GM10847 (cell line): ENCODE data around the gene ARHGEF39.

Source experiments
- POLR2A ChIP-seq: IDR thresholded peaks from 2 replicates; pipeline ENCODE4 v1.6.1; 2011; ENCODE audit not compliant: insufficient read length; ENCODE audit errors: extremely low read depth

The ARHGEF39 gene

GRCh38 chr9:35684921-35685320 lies 19.9 kb upstream of the ARHGEF39 start:
- TF ChIP-seq POLR2A, result no peak

GRCh38 chr9:35683323-35683722 lies 18.3 kb upstream of the ARHGEF39 start:
- no peak for TF ChIP-seq POLR2A

DNA sequence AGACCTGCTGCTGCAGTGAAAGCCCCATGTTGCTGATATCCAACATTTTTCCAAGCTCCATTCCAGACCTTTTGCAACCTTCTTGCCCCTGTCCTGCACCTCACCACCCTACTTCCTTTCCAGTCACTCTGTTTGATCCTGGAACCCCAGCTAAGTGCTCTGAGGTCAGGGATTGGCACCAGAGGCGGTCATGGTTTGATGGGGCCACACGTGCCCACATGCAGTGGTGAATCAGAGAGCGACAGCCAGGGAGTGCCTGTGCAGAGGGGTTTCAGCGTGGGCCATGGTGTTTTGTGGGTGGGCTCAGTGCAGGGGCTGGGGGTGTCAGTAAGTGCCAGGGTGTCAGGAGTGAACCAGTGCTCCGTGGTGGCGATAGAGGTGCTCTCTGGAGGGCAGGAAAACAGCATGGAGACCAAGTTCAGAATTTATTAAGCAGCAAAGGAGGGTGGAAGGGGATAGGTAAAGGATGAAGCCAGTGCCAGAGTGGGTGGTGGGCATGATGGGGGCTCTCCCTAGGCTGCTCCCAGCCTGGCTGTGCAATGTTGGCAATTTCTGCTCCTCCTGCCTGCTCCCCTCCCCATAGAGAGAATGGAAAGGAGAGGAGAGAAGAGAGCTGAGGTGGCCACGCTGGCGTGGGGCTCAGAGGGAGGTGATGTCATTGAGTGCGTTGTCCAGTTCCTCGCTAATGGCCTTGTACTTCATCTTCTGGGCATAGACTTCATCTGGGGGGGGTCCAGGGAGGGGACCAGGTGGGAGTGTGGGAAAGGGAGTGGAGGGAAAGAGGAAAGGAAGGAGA lies 17.7 kb upstream of the ARHGEF39 start:
- no peak for TF ChIP-seq POLR2A

GRCh38 chr9:35682051-35682450 lies 17.1 kb upstream of the ARHGEF39 start:
- no peak for TF ChIP-seq POLR2A

DNA sequence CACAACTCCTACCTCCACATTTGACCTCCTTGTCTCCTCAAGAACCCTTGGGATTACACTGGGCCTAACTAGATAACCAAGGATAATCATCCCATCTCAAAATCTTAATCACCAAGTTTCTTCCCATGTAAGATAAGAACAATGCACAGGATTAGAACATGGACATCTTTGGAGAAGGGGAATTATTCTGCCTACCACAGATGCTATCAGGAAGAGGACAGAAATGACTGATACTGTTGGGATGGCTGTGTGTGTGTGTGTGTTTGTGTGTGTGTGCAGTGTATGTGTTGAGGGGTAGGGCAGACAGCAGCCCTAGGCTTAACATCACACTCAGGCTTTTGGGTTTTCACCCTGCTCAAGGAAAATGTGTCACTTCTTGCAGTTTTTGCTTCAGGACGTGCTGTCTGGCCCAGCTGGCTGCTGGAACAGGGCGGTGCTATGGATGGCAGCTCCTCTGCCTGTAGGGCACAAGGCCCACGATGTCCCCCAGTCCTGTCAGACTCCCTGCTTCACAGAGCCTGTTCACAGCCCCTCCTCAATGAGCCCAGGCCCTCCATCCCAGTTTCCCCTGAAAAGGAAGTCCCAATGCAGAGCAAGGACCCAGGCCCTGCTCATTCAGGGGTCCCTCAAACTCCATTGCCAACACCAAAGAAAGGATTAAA lies 16.5 kb upstream of the ARHGEF39 start:
- TF ChIP-seq POLR2A, result no peak

DNA sequence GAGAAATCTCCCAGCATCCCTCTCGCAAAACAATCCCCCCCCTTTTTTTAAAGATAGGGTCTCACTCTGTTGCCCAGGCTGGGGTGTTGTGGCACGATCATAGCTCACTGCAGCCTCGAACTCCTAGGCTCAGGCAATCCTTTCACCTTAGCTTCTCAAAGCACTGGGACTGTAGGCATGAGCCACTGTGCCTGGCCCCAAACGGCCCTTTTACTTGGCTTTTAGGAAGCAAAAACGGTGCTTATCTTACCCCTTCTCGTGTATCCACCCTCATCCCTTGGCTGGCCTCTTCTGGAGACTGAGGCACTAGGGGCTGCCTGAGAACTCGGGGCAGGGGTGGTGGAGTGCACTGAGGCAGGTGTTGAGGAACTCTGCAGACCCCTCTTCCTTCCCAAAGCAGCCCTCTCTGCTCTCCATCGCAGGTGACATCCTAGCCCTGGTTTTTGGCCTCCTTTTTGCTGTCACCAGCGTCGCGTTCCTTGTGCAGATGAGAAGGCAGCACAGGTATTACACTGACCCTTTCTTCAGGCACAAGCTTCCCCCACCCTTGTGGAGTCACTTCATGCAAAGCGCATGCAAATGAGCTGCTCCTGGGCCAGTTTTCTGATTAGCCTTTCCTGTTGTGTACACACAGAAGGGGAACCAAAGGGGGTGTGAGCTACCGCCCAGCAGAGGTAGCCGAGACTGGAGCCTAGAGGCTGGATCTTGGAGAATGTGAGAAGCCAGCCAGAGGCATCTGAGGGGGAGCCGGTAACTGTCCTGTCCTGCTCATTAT lies 15.5 kb upstream of the ARHGEF39 start:
- TF ChIP-seq POLR2A, result no peak

DNA sequence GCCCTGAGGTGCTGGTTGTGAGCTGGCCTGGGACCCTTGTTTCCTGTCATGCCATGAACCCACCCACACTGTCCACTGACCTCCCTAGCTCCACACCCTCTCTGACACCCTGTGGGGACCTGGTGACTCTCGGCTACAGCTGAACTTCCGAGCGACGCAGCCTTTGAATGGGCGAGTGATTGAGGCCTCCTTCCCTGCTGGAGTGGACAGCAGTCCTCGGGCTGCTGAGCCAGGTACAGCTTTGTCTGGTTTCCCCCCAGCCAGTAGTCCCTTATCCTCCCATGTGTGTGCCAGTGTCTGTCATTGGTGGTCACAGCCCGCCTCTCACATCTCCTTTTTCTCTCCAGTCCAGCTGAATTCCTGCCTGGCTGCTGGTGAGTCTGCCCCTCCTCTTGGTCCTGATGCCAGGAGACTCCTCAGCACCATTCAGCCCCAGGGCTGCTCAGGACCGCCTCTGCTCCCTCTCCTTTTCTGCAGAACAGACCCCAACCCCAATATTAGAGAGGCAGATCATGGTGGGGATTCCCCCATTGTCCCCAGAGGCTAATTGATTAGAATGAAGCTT lies 14.9 kb upstream of the ARHGEF39 start:
- no peak for TF ChIP-seq POLR2A

DNA sequence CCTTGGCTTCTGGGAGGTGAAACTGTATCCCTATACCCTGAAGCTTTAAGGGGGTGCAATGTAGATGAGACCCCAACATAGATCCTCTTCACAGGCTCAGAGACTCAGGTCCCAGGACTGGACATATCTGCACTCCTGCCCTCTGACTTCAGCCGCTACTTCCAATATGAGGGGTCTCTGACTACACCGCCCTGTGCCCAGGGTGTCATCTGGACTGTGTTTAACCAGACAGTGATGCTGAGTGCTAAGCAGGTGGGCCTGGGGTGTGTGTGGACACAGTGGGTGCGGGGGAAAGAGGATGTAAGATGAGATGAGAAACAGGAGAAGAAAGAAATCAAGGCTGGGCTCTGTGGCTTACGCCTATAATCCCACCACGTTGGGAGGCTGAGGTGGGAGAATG lies 14.1 kb upstream of the ARHGEF39 start:
- TF ChIP-seq POLR2A, result no peak

DNA sequence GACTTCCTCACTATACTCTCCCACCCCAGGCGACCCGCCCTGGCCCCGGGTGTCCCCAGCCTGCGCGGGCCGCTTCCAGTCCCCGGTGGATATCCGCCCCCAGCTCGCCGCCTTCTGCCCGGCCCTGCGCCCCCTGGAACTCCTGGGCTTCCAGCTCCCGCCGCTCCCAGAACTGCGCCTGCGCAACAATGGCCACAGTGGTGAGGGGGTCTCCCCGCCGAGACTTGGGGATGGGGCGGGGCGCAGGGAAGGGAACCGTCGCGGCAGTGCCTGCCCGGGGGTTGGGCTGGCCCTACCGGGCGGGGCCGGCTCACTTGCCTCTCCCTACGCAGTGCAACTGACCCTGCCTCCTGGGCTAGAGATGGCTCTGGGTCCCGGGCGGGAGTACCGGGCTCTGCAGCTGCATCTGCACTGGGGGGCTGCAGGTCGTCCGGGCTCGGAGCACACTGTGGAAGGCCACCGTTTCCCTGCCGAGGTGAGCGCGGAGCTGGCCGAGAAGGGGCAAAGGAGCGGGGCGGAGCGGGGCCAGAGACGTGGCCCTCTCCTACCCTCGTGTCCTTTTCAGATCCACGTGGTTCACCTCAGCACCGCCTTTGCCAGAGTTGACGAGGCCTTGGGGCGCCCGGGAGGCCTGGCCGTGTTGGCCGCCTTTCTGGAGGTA lies 10.9 kb upstream of the ARHGEF39 start:
- no peak for TF ChIP-seq POLR2A

- no peak for TF ChIP-seq POLR2A
Observed at GRCh38 chr9:35675204-35675603, 10.2 kb upstream of the ARHGEF39 start.

- TF ChIP-seq POLR2A, result no peak
Observed at GRCh38 chr9:35674025-35674361, 9.0 kb upstream of the ARHGEF39 start.

GRCh38 chr9:35673132-35674024 lies 8.4 kb upstream of the ARHGEF39 start, which contains the start of gene CA9:
Gene CA9 (plus strand): TSS chr9:35673928. CDS start chr9:35673960, 32 bp downstream.
- TF ChIP-seq POLR2A, result no peak

GRCh38 chr9:35669331-35670145 lies 4.5 kb upstream of the ARHGEF39 start:
- no peak for TF ChIP-seq POLR2A
